Measurements from ENCODE around the gene SDC4.

Gene SDC4

GRCh38 chr20:45311589-45312211 lies 36.5 kb downstream of the SDC4 start:
- Histone ChIP-seq H3K4me3 (ENCODE audit: low read depth in 1 of 2, low read length in 2 of 2) (no peak overlapping the region), H3K27ac (ENCODE audit: low read depth, low read length) (no peak overlapping the region), H3K9ac (ENCODE audit: low read depth in 1 of 2, low read length in 2 of 2) (no peak overlapping the region), H3K9me3 (ENCODE audit: control insufficient read depth in 1 of 2, low read length in 2 of 2) (no peaks in the 10 kb centered on the region), H3K4me1 (ENCODE audit: control insufficient read depth in 1 of 2, insufficient read depth in 2 of 2, low read length in 2 of 2) (peaks cover 0 to 5% of the 10 kb centered on the region in 2 donors), H3K36me3 (ENCODE audit: control insufficient read depth in 1 of 2, insufficient read depth in 2 of 2, low read length in 2 of 2) (no peaks in the 10 kb centered on the region), H3K27me3 (ENCODE audit: control insufficient read depth in 1 of 2, insufficient read depth in 2 of 2, low read length in 2 of 2) (peaks cover 41 to 44% of the 10 kb centered on the region in 2 donors)

- Histone ChIP-seq H3K36me3 (ENCODE audit: control insufficient read depth in 1 of 2, insufficient read depth in 2 of 2, low read length in 2 of 2) (no peaks in the 10 kb centered on the region), H3K27me3 (ENCODE audit: control insufficient read depth in 1 of 2, insufficient read depth in 2 of 2, low read length in 2 of 2) (peaks cover 40% of the 10 kb centered on the region in 2 donors), H3K27ac (ENCODE audit: low read depth, low read length) (no peak overlapping the region), H3K4me3 (ENCODE audit: low read depth in 1 of 2, low read length in 2 of 2) (no peak overlapping the region), H3K9ac (ENCODE audit: low read depth in 1 of 2, low read length in 2 of 2) (no peak overlapping the region), H3K9me3 (ENCODE audit: control insufficient read depth in 1 of 2, low read length in 2 of 2) (no peaks in the 10 kb centered on the region), H3K4me1 (ENCODE audit: control insufficient read depth in 1 of 2, insufficient read depth in 2 of 2, low read length in 2 of 2) (peaks cover 0 to 9% of the 10 kb centered on the region in 2 donors)
These were observed 39.1 kb downstream of the SDC4 start for GRCh38 chr20:45309075-45309474.

- Histone ChIP-seq H3K27me3 (ENCODE audit: control insufficient read depth in 1 of 2, insufficient read depth in 2 of 2, low read length in 2 of 2) (peaks cover 41 to 45% of the 10 kb centered on the region in 2 donors), H3K4me3 (ENCODE audit: low read depth in 1 of 2, low read length in 2 of 2) (no peak within 1 kb of the TSS), H3K9ac (ENCODE audit: low read depth in 1 of 2, low read length in 2 of 2) (no peak within 1 kb of the TSS)
These were observed 40.0 kb downstream of the SDC4 start, which contains the start of gene MATN4 for GRCh38 chr20:45308117-45308778. Gene MATN4, minus strand, starts transcription at chr20:45308299. Its CDS starts 2,717 bp downstream, at chr20:45305582.

DNA sequence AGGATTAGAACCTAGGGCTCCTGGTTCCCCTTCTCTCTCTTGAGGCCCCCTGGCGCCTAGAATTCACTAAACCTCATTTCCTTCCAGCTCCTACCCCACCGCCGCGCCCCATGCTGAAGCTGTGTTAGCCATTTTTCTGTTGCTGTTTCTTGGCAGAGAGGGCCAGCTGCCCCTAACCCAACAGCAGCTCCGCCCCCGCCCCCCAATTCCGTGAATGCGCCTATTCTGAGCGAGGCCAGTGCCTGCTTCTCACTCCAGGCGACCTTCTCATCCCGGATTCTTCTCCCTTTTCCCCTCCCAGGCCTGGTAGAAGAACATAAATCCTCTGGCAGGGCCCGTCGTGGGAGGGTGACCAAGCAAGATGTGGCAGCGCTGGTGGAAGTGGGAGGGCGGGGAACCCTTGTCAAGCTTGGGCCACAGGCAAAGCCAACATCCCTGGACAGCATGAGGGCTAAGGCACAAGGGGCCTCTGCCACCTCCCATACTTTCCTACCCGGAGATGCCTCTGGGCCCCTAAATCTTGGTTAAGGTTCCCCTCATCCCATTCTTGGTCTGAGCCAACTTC lies 41.1 kb downstream of the SDC4 start:
- no peaks in the 10 kb centered on the region for H3K9me3 ChIP-seq (ENCODE audit: control insufficient read depth in 1 of 2, low read length in 2 of 2)
- no peak overlapping the region for H3K4me3 ChIP-seq (ENCODE audit: low read depth in 1 of 2, low read length in 2 of 2)
- H3K27me3 ChIP-seq (ENCODE audit: control insufficient read depth in 1 of 2, insufficient read depth in 2 of 2, low read length in 2 of 2) = peaks cover 38 to 39% of the 10 kb centered on the region in 2 donors
- H3K36me3 ChIP-seq (ENCODE audit: control insufficient read depth in 1 of 2, insufficient read depth in 2 of 2, low read length in 2 of 2) = no peaks in the 10 kb centered on the region
- H3K27ac ChIP-seq (ENCODE audit: low read depth, low read length) = no peak overlapping the region
- no peak overlapping the region for H3K9ac ChIP-seq (ENCODE audit: low read depth in 1 of 2, low read length in 2 of 2)
- peaks cover 0 to 9% of the 10 kb centered on the region in 2 donors for H3K4me1 ChIP-seq (ENCODE audit: control insufficient read depth in 1 of 2, insufficient read depth in 2 of 2, low read length in 2 of 2)

More at GRCh38 chr20:45308117-45308778, 40.0 kb downstream of the SDC4 start, which contains the start of gene MATN4:
- Histone ChIP-seq H3K4me1 (ENCODE audit: control insufficient read depth in 1 of 2, insufficient read depth in 2 of 2, low read length in 2 of 2) (peaks cover 0 to 9% of the 10 kb centered on the region in 2 donors), H3K9me3 (ENCODE audit: control insufficient read depth in 1 of 2, low read length in 2 of 2) (no peaks in the 10 kb centered on the region), H3K36me3 (ENCODE audit: control insufficient read depth in 1 of 2, insufficient read depth in 2 of 2, low read length in 2 of 2) (no peaks in the 10 kb centered on the region), H3K27ac (ENCODE audit: low read depth, low read length) (no peak within 1 kb of the TSS)

- Histone ChIP-seq H3K9ac (ENCODE audit: low read depth in 1 of 2, low read length in 2 of 2) (no peak within 1 kb of the TSS), H3K36me3 (ENCODE audit: control insufficient read depth in 1 of 2, insufficient read depth in 2 of 2, low read length in 2 of 2) (no peaks in the 10 kb centered on the region), H3K27me3 (ENCODE audit: control insufficient read depth in 1 of 2, insufficient read depth in 2 of 2, low read length in 2 of 2) (peaks cover 31 to 35% of the 10 kb centered on the region in 2 donors), H3K9me3 (ENCODE audit: control insufficient read depth in 1 of 2, low read length in 2 of 2) (no peaks in the 10 kb centered on the region), H3K4me3 (ENCODE audit: low read depth in 1 of 2, low read length in 2 of 2) (no peak within 1 kb of the TSS), H3K27ac (ENCODE audit: low read depth, low read length) (no peak within 1 kb of the TSS), H3K4me1 (ENCODE audit: control insufficient read depth in 1 of 2, insufficient read depth in 2 of 2, low read length in 2 of 2) (peaks cover 0 to 4% of the 10 kb centered on the region in 2 donors)
These were observed 41.7 kb downstream of the SDC4 start, which contains the start of gene RBPJL for GRCh38 chr20:45306431-45306982. Gene RBPJL, plus strand, starts transcription at chr20:45306840. Its CDS starts 83 bp downstream, at chr20:45306923.

DNA sequence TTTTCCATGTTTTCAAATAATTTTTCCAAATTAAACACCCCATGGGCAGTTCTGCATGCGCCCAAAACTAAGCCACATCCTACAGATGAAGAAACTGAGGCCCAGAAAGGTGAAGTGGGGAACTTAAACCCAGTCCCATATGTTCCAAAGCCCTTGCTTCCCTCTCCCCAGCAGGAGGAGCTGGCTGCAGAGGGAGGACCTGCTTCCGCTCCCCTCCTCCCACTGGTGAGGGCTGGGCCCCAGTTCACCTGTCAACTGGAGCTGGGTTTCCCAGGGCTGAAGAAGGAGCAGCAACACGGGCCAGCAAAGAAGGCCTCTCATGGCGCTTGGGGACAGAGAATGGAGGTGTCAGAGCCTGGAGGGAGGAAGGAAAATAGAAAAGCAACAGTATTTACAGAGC lies 43.0 kb downstream of the SDC4 start:
- H3K27ac ChIP-seq (ENCODE audit: low read depth, low read length) = no peak overlapping the region
- peaks cover 29 to 35% of the 10 kb centered on the region in 2 donors for H3K27me3 ChIP-seq (ENCODE audit: control insufficient read depth in 1 of 2, insufficient read depth in 2 of 2, low read length in 2 of 2)

DNA sequence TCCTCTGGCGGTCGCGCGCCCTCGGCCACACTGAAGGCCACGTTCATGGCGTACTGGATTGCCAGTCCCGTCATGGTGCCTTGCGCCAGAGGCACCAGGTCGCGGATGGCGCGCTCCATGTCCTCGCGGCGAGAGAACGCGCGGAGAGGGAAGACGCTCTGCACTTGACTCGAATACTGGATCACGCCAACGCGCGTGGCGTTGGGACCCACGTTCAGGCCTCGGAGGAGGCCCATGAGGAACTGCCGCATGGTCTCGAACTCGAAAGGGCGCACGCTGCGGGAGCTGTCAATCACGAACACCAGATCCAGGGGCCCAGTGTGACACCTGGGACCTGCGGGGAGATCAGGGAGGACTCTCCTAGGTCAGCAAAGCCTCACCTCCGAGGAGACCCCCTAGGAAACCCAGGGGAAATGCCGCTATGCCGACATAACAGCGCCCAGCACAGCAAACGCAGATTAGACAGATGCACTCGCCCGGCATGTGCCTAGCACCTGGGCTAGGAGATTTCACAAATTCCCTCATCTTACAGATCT lies 43.7 kb downstream of the SDC4 start:
- H3K27me3 ChIP-seq (ENCODE audit: control insufficient read depth in 1 of 2, insufficient read depth in 2 of 2, low read length in 2 of 2) = peaks cover 29 to 35% of the 10 kb centered on the region in 2 donors
- peaks cover 0 to 4% of the 10 kb centered on the region in 2 donors for H3K4me1 ChIP-seq (ENCODE audit: control insufficient read depth in 1 of 2, insufficient read depth in 2 of 2, low read length in 2 of 2)

More for the DNA sequence above, 43.0 kb downstream of the SDC4 start:
- no peak overlapping the region for H3K4me3 ChIP-seq (ENCODE audit: low read depth in 1 of 2, low read length in 2 of 2)
- no peak overlapping the region for H3K9ac ChIP-seq (ENCODE audit: low read depth in 1 of 2, low read length in 2 of 2)
- peaks cover 0 to 4% of the 10 kb centered on the region in 2 donors for H3K4me1 ChIP-seq (ENCODE audit: control insufficient read depth in 1 of 2, insufficient read depth in 2 of 2, low read length in 2 of 2)
- H3K9me3 ChIP-seq (ENCODE audit: control insufficient read depth in 1 of 2, low read length in 2 of 2) = no peaks in the 10 kb centered on the region
- no peaks in the 10 kb centered on the region for H3K36me3 ChIP-seq (ENCODE audit: control insufficient read depth in 1 of 2, insufficient read depth in 2 of 2, low read length in 2 of 2)

DNA sequence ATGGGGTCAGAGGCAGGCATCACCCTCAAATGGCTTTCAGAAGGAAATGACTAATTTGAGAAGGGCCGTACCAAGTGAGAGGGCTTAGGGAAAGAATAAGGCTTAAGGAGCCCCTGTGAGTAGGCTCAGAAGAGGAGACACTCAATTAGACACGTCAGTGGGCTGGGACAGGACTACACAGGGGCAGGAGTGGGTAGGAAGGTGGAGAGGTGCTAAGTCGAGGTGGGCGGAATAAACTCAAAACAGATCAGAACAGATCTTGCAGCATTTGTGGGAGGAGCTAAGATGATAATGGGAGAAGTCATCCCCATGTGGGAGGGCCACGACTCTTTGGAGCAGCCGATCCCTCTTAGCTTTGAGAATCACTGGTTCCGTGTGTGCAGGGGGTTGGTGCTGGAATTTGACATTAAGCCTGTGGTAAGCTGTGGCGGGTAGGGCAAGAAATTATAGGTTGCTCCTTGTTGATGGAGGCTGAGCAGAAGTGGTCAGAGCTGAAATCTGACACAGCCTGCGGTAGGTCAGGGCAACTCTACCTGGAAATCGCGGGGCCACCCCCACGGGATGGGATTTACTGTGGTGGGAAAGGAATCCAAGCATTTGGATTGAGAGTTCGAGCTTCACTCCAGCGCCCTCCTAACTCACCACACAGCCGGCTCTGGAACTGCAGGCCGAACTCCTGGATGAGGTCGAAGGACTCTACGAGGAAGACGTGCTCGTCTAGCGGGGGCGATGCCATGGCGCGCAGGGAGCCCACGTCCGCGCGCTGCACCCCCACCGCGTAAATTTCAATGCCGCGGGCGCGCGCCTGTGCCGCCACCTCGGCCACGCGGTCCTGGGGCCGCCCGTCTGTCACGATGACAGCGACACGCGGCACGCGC lies 44.4 kb downstream of the SDC4 start:
- Histone ChIP-seq H3K9me3 (ENCODE audit: control insufficient read depth in 1 of 2, low read length in 2 of 2) (no peaks in the 10 kb centered on the region), H3K4me3 (ENCODE audit: low read depth in 1 of 2, low read length in 2 of 2) (no peak overlapping the region), H3K9ac (ENCODE audit: low read depth in 1 of 2, low read length in 2 of 2) (no peak overlapping the region), H3K27me3 (ENCODE audit: control insufficient read depth in 1 of 2, insufficient read depth in 2 of 2, low read length in 2 of 2) (peaks cover 29 to 35% of the 10 kb centered on the region in 2 donors), H3K27ac (ENCODE audit: low read depth, low read length) (no peak overlapping the region), H3K4me1 (ENCODE audit: control insufficient read depth in 1 of 2, insufficient read depth in 2 of 2, low read length in 2 of 2) (peaks cover 0 to 4% of the 10 kb centered on the region in 2 donors), H3K36me3 (ENCODE audit: control insufficient read depth in 1 of 2, insufficient read depth in 2 of 2, low read length in 2 of 2) (no peaks in the 10 kb centered on the region)

More for the DNA sequence above, 43.7 kb downstream of the SDC4 start:
- Histone ChIP-seq H3K4me3 (ENCODE audit: low read depth in 1 of 2, low read length in 2 of 2) (no peak overlapping the region), H3K36me3 (ENCODE audit: control insufficient read depth in 1 of 2, insufficient read depth in 2 of 2, low read length in 2 of 2) (no peaks in the 10 kb centered on the region), H3K9me3 (ENCODE audit: control insufficient read depth in 1 of 2, low read length in 2 of 2) (no peaks in the 10 kb centered on the region), H3K27ac (ENCODE audit: low read depth, low read length) (no peak overlapping the region), H3K9ac (ENCODE audit: low read depth in 1 of 2, low read length in 2 of 2) (no peak overlapping the region)

GRCh38 chr20:45301824-45302271 lies 46.4 kb downstream of the SDC4 start:
- peaks cover 25% of the 10 kb centered on the region in 2 donors for H3K27me3 ChIP-seq (ENCODE audit: control insufficient read depth in 1 of 2, insufficient read depth in 2 of 2, low read length in 2 of 2)
- no peak overlapping the region for H3K27ac ChIP-seq (ENCODE audit: low read depth, low read length)
- H3K36me3 ChIP-seq (ENCODE audit: control insufficient read depth in 1 of 2, insufficient read depth in 2 of 2, low read length in 2 of 2) = no peaks in the 10 kb centered on the region
- H3K4me1 ChIP-seq (ENCODE audit: control insufficient read depth in 1 of 2, insufficient read depth in 2 of 2, low read length in 2 of 2) = peaks cover 0 to 4% of the 10 kb centered on the region in 2 donors
- H3K4me3 ChIP-seq (ENCODE audit: low read depth in 1 of 2, low read length in 2 of 2) = no peak overlapping the region
- H3K9ac ChIP-seq (ENCODE audit: low read depth in 1 of 2, low read length in 2 of 2) = no peak overlapping the region
- H3K9me3 ChIP-seq (ENCODE audit: control insufficient read depth in 1 of 2, low read length in 2 of 2) = no peaks in the 10 kb centered on the region

All from duodenal mucosa (tissue), 2 donors.